Large intestine (tissue), 3 donors: ENCODE data around the gene RER1. TPM values are rescaled to one million over a fixed set of nuclear protein-coding genes. Genes with fewer than 3 reads are reported as not detected.

ENCODE experiments used
- DNase-seq, 2 donors: peaks; one replicate each; pipeline versions ENCODE4 v3.0.0 to v3.0.0-alpha.2; 2013
- H3K27ac ChIP-seq: one replicate; pipeline ENCODE4 v1.5.1; 2013; ENCODE audit warnings: low read length
- H3K27me3 ChIP-seq: 2 replicates; pipeline ENCODE4 v1.6.1; 2013; ENCODE audit warnings: low read length; ENCODE audit not compliant: control insufficient read depth, insufficient read depth
- H3K36me3 ChIP-seq: 2 replicates; pipeline ENCODE4 v1.6.1; 2013; ENCODE audit warnings: low read length; ENCODE audit not compliant: control insufficient read depth, insufficient read depth
- H3K4me1 ChIP-seq: one replicate; pipeline ENCODE4 v1.6.1; 2013; ENCODE audit warnings: low read length; ENCODE audit not compliant: control insufficient read depth, insufficient read depth
- H3K4me3 ChIP-seq: one replicate; pipeline ENCODE4 v1.5.1; 2013; ENCODE audit warnings: low read length
- H3K9me3 ChIP-seq: one replicate; pipeline ENCODE4 v1.6.1; 2013; ENCODE audit warnings: mild to moderate bottlenecking, low read depth, low read length, moderate library complexity; ENCODE audit not compliant: control insufficient read depth
- WGBS: methylation state at CpG from one replicate; pipeline ENCODE4 v1.1.5; 2013; ENCODE audit warnings: low lambda C conversion rate; ENCODE audit not compliant: insufficient coverage; 5-methylcytosine and 5-hydroxymethylcytosine counted together
- polyA plus RNA-seq: library from polyadenylated mRNA; unstranded; fragments of 120-200 nt; gene quantifications from one replicate; pipeline ENCODE4 v1.2.1, GENCODE V29; 2013

The RER1 gene
- polyA plus RNA-seq, 1 donor = 139 TPM

DNA sequence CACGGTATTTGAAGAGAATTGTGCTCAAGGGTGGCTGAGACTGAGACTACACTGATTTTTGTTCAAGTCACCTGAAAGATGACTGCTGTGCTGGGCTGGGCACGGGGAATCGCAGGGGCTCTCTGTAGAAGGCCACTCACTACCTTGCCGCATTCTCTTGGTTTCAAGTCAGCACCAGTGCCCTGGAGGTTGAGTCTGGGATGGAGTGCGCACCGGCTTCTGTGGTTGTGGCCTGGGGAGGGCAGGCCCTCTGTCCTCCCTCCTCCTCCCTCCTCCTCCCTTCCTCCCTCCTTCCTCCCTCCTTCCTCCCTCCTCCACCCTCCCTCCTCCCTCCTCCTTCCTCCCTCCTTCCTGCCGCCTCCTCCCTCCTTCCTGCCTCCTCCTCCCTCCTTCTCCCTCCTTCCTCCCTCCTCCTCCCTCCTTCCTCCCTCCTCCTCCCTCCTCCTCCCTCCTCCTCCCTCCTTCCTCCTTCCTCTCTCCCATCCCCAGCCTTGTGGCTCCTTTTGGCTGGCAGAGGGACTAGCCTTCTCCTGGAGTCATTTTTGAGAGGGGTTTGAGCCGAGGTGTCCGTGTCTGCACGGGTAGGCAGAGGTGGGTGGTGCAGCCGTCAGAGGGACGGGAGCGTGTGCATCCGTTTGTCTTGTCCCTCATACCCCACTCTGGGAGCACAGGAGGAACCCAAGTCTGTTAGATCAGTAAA, 9.5 kb downstream of the RER1 start:
- no peak overlapping the region for H3K4me3 ChIP-seq
- peaks cover 93% of the 10 kb centered on the region for H3K36me3 ChIP-seq
- H3K9me3 ChIP-seq = no peaks in the 10 kb centered on the region
- no peak for DNase-seq
- no CpG with 5 or more reads among the region's 14 CpGs for WGBS
- no peak overlapping the region for H3K27ac ChIP-seq
- no peaks in the 10 kb centered on the region for H3K4me1 ChIP-seq
- no peaks in the 10 kb centered on the region for H3K27me3 ChIP-seq

DNA sequence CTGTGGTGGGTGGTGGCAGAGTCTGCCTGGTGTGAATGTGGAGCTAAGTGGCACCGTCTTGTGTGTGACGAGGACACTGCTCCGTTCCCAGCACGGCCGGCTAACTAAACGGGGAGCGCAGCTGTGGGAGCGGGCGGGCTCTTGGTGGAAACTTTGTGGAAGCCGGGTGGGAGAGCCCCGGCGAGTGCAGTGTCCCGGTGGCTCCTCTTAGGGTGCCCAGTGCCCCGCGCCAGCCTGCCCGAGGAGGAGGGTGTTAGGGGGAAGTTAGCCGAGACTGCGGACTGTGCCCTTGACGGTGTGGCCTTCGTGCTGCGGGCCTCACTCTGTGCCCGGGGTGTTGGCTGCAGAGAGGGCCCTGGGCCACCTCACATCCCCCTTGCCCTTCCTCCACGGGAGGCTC, 10.8 kb downstream of the RER1 start:
- no CpG with 5 or more reads among the region's 23 CpGs for WGBS

DNA sequence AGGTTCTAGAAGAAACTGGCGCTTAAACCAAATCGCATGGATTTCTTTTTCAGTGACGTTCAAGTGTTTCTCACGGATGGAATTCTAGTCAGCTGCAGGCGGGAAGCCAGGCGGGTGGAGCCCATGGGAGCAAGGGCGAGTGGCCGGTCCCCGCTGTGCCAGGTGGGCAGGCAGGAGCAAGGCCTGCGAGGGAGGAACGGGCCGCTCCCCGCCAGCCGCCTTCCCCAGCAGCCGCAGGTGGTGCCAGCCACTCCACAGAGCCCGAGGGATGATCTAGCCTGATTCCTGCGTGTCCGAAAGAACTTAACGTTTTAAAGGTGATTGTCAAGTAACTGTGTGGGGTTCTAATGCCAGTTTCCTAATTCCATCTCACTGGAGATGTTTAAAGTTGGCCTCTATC, 11.6 kb downstream of the RER1 start:
- H3K27ac ChIP-seq = no peak overlapping the region
- H3K36me3 ChIP-seq = peaks cover 90% of the 10 kb centered on the region
- H3K9me3 ChIP-seq = no peaks in the 10 kb centered on the region
- DNase-seq = no peak
- no peaks in the 10 kb centered on the region for H3K4me1 ChIP-seq
- H3K27me3 ChIP-seq = no peaks in the 10 kb centered on the region
- no CpG with 5 or more reads among the region's 19 CpGs for WGBS
- H3K4me3 ChIP-seq = no peak overlapping the region

More for the DNA sequence above, 10.8 kb downstream of the RER1 start:
- Histone ChIP-seq H3K9me3 (no peaks in the 10 kb centered on the region), H3K36me3 (peaks cover 93% of the 10 kb centered on the region), H3K27me3 (no peaks in the 10 kb centered on the region), H3K4me3 (no peak overlapping the region), H3K27ac (no peak overlapping the region), H3K4me1 (no peaks in the 10 kb centered on the region)
- no peak for DNase-seq

DNA sequence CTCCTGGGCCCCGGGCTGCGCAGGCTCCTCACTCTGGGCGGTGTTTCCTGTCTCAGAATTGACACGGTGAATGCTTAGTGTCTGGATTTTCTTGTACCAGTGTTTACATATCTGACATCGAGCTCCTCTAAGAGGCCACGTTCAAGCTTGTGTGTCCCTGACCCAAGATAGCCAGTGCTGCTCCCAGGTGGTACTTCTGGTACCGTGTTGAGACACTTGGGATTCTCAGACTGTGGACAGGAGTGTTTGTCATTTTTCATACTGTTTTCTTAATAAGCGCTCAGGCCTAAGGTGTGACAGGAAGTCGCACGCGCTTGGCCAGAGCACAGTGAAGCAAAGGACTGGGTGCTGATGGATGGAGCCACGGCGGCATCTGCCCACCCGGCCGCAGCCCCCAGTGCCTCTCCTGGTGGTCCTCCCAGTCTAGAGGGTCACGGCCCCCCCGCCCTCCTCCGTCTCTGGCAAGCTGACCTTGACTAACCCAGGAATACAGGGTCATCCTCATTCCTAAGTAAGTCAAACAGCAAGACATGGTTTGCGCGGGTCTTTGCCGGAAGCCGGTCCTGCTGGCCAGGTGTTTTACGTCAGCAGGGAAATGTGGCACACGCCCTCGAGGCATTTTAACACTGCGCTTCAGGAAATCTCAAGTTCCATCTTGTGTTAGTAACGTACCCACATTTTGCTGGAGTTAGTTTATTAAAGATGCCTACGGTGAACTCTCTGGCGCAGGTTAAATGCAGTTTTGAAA, 12.7 kb downstream of the RER1 start:
- Histone ChIP-seq H3K4me1 (no peaks in the 10 kb centered on the region), H3K36me3 (peaks cover 90% of the 10 kb centered on the region), H3K27me3 (no peaks in the 10 kb centered on the region), H3K27ac (no peak overlapping the region), H3K4me3 (no peak overlapping the region), H3K9me3 (no peaks in the 10 kb centered on the region)
- no peak for DNase-seq
- WGBS = 20% methylated on average over 2 of the region's 29 CpGs

DNA sequence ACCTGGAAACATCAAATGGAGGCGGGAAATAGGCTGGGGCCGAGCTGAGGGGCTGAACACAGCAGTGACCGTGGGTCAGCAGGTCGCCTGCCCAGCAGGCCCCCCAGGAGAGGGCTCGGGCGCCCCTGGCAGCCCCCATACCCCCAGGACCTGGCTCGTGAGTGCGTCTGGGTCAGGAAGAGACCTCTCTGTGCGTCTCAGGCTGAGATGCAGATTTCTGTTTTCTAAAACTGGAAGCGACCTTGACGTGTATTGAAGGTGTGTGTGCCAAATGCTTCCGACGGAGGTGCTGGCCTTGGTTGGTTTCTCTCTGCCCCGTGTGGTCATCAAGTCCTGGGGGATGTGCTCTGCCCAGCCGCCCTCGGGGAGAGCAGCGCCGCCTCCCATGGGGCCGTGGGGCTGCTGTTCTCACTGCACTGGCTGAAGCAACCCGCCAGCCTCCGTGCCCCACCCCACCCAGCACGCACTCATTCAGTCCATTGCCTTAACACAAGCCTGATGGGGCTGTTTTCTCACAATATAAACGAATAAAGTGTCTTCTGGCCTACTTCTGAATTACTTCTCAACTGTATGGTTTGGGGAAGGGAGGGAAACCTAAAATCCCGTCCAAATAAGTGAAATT, 13.4 kb downstream of the RER1 start:
- Histone ChIP-seq H3K4me3 (no peak overlapping the region), H3K4me1 (no peaks in the 10 kb centered on the region), H3K36me3 (peaks cover 83% of the 10 kb centered on the region), H3K27ac (no peak overlapping the region), H3K27me3 (no peaks in the 10 kb centered on the region), H3K9me3 (no peaks in the 10 kb centered on the region)
- no CpG with 5 or more reads among the region's 24 CpGs for WGBS
- DNase-seq = no peak

DNA sequence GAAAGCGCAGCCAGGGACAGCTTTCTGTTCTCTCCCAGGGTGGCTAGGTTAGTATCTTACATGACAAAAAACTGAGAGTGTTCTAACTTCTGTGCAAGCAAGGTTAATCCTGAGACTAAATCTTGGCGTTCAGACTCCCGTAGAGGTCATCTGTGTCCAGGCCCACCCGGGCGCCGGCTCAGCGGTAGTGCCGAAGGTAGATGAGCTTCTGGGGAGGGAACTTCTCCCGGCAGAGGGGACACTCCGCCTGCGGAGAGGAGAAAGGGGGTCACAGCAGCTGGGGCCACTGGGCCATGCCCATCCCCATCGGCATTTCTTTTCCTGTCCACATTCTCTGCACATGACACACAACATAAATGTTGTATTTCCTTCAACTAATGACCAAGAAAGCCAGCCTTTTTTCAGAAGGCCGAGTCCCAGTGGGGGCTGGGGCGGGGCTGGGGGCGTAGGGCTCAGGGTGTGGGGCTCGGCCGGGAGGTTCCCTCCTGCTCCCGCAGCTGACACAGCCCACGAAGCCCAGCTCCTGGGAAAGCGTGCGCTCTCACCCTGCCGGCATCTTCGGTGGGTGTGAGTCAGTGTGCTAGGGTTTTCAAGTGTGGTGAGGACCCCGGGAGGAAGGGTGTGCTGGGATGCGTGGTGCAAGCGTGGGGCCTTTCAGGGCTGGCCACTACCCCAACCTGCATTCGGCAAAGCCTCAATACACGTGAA, 14.1 kb downstream of the RER1 start:
- Histone ChIP-seq H3K27ac (no peak overlapping the region), H3K27me3 (no peaks in the 10 kb centered on the region), H3K9me3 (no peaks in the 10 kb centered on the region), H3K36me3 (peaks cover 81% of the 10 kb centered on the region), H3K4me1 (no peaks in the 10 kb centered on the region), H3K4me3 (no peak overlapping the region)
- WGBS = no CpG with 5 or more reads among the region's 28 CpGs
- no peak for DNase-seq

DNA sequence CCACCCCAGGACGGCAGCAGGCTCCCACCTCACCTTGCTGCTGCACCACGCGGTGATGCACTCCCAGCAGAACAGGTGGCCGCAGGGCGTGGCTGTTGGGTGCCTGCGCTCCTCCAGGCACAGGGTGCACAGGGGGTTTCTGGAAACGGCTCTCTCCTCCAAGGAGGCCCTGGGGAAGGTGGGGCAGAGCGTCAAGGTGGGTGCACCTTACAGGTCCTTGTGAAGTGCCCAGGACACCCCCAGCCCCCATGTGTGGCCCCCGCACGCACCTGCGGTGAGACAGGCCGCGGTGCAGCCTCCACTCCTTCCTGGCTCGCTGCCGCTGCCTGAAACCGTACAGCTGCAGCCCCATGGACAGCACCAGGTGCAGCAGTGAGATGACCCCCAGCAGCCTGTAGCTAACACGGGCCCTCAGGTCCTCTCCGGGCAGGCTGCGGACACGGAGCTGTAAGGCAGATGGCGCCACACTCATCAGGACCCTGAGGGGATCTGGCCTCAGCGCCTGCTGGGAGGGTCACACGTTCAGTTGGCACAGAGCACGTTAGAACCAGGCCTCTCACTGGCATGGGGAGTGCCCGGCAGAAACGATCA, 14.9 kb downstream of the RER1 start:
- Histone ChIP-seq H3K36me3 (peaks cover 75% of the 10 kb centered on the region), H3K27me3 (no peaks in the 10 kb centered on the region), H3K4me3 (no peak overlapping the region), H3K27ac (no peak overlapping the region), H3K9me3 (no peaks in the 10 kb centered on the region), H3K4me1 (peaks cover 3% of the 10 kb centered on the region)
- no peak for DNase-seq
- WGBS = no CpG with 5 or more reads among the region's 26 CpGs

DNA sequence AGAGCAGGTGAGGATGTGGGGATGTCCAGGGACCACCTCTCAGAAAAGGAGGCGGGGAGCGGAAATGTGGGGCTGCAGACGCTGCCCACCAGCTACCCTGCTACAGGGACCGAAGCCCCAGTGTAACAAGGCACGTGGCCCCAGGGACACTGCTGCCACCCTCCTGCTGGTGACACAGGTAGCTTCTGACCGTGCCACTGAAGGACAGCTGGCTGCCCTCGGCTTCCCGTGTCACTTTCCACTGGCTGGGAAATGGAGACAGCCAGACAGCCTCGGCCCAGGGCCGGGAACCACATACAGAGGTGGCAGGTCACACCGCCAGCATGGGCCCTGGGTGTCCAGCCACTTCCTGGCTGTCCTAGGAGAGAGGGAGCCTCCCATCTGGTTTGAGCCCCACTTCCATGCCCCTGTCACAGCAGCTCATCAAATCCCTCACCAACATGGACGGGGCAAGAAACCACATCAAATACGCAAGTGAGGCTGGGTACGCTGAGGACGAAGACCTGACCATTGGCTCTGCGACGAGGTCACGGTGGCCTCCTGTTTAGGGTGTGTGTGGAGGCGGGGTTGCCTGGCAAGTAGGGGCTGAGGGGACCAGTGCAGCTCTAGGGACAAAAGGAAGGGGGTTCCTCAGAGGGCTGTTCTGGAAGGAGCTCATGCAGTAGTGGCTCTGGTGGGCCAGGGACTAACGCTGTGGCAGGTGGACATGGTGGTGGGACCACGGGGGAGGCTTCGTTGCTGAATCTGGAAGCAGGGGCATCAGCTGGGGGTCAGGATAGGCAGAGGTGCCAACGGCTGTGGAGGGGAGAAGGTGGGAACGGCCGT, 15.7 kb downstream of the RER1 start:
- Histone ChIP-seq H3K4me1 (peaks cover 7% of the 10 kb centered on the region), H3K9me3 (peaks cover 5% of the 10 kb centered on the region), H3K27me3 (no peaks in the 10 kb centered on the region), H3K36me3 (peaks cover 67% of the 10 kb centered on the region), H3K27ac (no peak overlapping the region), H3K4me3 (no peak overlapping the region)
- WGBS = no CpG with 5 or more reads among the region's 25 CpGs
- DNase-seq = no peak

DNA sequence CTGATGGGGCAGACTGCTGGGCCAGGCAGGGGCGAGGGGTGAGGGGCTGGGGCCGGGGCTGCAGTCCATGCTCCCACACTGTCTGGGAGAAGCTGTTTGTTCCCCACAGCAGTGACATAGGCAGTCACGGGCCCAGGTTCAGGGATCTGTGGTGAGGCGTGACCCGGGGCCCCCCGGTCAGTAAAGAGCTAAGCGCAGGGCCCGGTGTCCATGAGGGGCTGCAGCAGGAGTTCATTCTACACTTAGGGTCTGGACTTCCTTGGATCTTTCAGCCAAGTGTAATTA, 16.3 kb downstream of the RER1 start:
- no peaks in the 10 kb centered on the region for H3K27me3 ChIP-seq
- peaks cover 5% of the 10 kb centered on the region for H3K9me3 ChIP-seq
- no peak overlapping the region for H3K27ac ChIP-seq
- H3K36me3 ChIP-seq = peaks cover 61% of the 10 kb centered on the region
- H3K4me1 ChIP-seq = peaks cover 7% of the 10 kb centered on the region
- no CpG with 5 or more reads among the region's 8 CpGs for WGBS
- DNase-seq = no peak
- H3K4me3 ChIP-seq = no peak overlapping the region
